HG02981 (cell line): ENCODE data around the gene PRPF40A.

Experiments
- ATAC-seq: cut with Tn5 transposase; IDR thresholded peaks from one replicate; pipeline ENCODE4 v1.9.1; 2021; ENCODE audit warnings: mild to moderate bottlenecking, moderate library complexity; ENCODE audit not compliant: unreplicated experiment

The PRPF40A gene

DNA sequence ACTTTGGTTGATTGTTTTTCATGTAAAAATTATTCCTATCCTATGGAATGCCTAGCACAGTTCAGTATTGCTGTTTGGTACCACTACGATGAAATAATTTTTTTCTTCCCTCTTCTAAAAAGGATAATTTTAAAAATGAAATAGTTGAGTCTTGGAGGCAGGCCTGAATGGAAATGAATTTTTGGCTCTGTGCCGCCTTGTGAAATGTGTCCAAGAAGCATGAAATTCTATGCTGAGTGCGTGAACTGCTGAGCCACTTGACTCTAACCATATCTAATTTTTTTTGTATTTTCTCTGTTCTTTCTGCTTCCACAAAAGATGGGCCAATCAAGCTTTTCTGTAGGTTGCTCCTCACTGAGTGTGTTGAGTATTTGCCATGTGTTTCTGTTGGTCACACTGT is 95.0 kb downstream of the PRPF40A start:
- no peak for ATAC-seq

DNA sequence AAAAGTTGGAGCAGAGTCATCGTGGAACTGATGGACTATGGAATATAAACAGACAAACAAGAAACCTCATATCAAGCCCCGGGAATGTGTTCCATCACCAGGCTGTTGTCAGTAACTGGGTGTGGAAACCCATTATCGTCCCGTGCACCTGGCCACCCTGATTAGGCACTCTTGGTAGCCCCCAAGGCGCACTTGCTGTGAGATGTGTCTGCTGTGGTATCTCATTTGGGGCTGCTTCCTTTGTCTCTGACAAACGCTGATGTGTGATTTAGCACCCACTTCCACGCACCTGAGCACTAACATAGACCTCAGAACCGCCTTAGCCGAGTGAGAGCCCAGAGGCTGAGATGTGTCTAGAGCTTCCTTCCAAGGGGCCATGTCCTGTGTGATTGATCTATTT is 96.3 kb downstream of the PRPF40A start:
- no peak for ATAC-seq

DNA sequence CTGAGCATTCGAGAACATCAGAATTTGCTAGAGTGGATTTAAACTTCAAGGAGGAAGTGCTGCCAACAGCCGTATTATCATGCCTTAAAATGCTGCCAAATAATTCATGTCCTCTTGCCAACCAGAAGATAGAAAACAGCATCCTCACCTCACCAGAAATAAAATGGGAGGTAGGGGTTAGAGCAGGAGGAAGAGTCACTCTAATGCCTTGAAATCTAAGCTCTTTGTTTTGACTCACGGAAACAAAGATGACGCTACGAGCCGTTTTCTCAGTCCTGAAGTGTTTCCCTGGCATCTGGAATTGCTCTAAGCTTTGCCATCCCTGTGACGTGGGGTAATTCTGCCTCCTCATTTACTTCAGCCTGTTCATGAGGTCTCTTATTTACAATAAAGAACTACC is 97.1 kb downstream of the PRPF40A start:
- no peak for ATAC-seq

DNA sequence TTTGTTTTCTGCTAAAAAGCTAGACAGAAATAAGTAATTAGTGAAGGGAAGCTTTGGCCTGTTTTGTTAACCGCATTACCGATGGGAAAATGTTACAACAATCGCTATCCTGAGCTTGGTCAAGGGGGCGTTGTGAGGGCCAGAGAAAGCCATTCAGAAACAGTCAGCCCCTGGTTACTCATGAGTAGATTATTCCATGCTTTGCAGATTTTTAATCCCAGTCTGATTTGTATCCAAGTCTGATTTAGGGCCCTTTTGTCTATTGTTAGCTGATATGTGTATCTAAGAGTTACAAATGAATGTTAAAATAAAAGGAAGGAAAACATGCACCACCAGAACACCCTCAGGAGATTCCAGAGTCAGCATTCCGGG is 99.1 kb downstream of the PRPF40A start:
- ATAC-seq = no peak

DNA sequence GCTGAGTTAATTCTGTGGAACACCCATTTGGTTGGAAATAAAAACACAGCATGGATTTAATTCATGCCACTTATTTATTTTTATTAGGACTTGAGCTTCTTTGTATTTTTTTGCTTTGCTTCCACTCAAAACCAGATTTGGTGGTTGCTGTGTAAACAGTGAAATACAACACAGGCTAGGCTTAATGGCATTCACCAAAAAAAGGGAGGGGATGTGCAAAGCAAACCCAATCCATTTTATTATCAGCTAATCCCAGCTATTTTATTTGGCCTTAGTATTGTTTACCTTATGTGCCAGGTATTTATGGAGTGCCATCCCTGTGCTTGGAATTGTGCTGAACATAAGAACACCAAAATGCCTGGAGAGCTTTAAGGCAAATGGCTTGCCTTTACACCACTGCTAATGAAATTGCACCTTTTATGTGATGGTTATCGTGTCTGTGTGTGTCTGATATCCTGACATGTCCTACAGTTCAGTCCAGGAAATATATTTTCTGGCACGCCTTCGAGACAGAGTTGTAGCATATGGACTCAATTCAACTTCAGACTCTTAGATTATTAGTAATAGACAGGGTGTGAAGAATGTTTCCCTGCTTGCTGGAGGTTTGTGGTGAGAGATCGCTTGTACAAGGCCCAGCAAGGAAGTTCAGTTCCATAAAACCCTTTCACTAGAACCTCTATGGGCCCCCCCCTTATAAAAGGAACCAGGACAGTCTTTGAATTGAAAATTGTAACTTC is 99.6 kb downstream of the PRPF40A start:
- ATAC-seq = no peak

DNA sequence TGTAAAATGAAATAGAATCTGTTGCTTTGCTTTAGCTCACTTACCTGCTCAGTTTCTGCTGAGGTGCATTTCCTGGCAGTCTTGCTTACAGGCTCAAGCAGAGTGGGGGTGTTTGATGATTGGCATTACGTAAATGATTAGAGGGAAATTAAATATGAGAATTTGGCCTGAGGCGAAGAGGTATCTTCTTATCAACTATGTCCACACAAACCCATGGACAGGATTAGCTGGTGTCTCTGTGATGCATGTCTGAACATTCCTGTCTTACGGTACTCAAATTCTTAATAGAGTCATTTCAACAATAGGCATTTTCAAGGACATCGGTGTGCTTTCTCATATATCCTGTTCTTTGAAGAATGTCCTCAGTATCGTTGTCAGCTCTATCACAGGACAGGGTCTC is 102.1 kb downstream of the PRPF40A start:
- no peak for ATAC-seq

DNA sequence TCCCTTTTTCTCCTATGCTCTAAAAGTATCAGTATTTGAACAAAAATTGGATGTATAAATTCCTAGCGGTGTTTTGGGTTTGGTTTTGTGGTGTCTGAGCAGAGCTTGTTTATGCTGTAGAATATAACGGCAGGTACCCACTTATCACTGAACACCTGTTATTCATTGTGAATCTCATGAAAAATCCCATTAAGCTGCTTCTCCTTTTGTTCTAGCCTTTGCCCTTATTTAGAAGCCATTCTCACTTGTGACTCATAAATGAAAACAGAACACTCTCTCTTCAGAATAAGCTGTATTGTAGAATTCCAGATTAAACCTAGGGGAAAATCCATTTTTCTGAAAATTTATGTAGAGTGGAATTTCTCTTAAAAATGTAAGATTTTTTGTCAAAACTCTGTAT is 104.0 kb downstream of the PRPF40A start:
- ATAC-seq = no peak

DNA sequence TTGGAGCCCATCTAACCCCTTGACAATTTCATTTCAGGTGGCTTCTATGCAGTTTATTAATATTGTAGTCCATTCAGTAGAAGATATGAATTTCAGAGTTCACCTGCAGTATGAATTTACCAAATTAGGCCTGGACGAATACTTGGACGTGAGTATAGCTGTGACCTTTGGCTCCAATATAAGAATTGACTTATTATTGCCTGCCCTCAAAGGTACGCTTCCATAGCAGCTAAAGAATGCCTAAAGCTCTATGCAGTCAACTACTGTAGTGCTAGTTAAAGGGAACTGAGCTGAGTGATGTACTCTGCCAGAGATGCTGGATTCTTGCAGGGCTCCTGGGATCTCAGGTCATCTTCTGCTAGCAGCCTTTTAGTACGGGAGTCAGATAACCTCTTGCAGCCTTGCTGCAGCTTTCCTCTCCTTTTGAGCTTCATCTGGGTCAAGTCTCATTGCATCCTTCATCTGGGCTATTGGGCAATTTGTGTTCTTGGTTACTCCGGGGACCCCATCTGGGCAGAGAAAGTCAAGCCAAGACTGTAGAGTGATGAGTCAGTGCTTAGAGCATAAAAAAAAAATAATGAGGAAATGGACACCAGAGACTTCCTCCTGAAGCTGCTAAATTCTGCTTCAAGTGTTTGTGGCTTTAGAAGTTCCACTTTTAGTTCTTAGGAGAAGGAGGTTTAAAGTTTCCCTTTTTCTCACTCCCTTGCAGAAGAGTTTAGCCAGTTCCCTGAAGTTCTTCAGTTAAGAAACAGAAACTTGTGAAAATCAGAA is 105.6 kb downstream of the PRPF40A start:
- peak; percentile 77 for ATAC-seq

DNA sequence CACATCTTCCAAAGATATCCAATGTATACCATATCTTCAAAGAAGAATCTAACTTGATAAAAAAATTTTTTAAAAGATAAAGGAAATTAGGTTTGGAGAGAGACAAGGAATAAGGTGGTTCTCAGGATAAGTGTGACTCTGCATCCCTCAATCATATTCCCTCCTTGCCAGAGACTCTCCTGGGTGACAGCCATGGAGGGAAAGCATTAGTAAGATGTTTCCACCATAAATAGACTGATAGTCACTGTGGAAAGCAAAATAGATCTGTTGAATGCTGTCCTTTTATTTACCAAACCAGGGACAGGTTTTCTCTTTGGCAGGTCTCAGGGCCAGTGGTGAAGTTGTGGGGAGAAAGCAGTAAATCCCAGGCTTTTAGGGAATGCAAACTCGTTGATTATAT is 107.6 kb downstream of the PRPF40A start:
- ATAC-seq = no peak

DNA sequence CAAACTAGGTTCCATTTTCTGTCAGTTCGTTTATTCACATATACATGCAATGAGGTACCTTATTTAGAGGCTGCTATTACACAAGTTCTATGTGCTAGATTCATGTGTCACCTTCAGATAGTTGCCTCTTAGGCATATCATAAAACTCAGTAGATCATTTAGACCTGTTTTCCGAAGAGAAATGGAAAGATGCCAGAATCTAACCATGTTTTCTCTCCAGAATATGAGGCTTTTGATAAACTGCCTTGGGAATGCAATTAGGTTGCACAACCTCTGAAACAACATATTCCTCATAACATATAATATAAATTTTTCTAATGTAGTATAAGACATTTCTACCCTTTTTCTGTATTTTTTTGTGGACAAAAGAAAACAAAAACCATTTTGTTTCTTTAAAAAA is 108.1 kb downstream of the PRPF40A start:
- no peak for ATAC-seq

DNA sequence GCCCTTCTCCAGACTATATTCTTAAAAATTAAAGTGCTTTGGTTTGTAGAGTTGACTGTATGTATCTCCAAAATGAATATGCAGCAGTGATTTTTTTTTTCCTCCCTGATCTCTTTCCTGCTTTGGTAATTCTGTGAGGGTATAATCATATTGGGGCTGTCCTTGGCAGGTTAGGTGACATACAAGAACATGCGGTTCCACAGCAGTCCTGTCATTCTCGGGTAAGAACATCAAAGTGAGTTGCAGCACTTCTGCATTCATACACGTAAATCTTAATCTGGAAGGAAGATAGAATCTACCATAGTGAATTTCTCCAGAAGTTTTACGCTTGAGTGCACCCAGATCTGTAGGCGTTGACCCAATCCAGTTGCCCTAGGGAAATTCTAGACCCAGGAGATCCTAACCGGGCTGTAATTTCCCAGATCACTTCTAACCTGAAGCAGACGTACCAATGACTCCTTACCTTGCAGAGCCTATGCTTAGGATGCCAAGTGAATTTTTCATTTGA is 109.4 kb downstream of the PRPF40A start:
- ATAC-seq = no peak

DNA sequence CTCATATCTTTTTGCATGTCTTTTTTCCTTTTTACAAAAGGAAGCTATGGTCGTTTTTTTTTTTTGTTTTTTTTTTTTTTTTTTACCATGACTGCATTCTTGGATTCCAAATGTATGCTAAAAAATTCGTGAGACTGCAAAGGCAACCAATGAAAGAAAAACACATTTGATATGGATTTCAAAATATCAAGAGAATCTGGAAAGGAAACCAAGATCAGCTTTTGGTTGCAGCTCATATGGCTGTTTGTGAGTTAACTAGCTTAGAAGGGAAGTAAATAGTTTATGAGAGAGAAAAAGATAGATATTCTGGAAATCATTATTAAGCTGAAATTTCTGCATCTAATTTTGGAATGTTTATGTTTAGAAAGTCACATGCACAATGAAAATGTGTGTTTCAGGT is 110.3 kb downstream of the PRPF40A start:
- no peak for ATAC-seq

DNA sequence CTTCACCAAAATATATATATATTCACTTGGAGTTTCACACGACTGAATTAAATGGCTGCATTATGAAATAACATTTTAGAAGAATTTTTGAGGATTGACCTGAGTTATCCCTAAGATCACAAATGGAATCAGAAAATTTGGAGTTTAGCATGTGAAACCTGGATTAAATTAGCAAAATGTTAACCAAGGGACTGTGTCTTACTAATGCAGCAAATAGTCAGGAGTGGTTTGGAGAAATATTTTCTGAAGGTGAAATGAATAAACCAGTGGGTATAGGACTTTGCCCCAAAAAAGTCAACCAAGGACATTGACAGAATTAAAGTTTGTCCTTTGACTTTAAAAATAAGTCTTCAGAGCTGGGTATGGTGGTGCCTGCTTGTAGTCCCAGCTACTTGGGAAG is 111.2 kb downstream of the PRPF40A start:
- ATAC-seq = no peak

DNA sequence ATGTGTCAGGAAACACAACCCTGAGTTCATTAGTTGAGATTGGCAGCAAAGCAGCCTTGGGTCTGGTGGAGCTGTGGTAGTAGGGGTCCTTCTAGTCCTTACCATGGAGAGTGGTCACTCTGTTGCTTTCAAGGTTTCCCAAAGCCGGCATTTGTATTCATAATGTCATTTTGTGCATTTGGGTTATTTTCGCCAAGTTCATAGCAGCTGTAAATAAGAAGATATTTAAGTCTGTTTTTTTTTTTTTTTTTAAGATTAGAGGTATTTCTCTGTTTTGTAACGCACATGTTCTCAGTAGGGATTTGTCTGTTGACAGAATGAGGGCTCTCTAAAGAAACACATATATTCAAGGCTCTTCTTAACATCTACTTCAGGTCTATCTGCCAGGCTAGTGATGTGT is 114.1 kb downstream of the PRPF40A start:
- no peak for ATAC-seq

DNA sequence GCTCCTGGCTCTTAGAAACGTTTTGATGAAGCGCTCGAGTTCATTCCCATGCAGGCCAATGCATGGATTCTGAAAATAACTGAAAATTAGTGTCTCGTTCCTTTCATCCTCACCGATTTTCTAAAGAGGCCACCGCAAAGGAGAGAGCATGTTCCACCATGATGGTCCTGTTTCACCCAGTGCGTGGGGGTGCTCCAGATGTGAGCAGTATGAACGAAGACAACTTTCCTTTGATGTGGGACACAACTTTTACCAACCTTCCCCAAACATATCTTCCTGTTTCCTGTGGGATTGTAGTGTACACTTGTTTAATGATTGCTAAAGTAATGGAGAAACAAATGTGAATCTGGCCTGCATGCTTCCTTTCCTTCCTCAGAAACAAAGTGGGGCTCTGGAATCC is 114.5 kb downstream of the PRPF40A start:
- ATAC-seq = no peak
